ENCODE data around the gene JAZF1.
"Not testable (repeated sequence)": the region's sequence is repeated elsewhere in the genome, so short reads cannot be mapped to it uniquely, and the experiment has no call there.

The JAZF1 gene

GRCh38 chr7:27872356-27873275 lies 308.0 kb downstream of the JAZF1 start:
- DNase-seq (ENCODE audit: low spot score): no peak

- DNase-seq (ENCODE audit: low spot score): no peak
These were observed 308.7 kb downstream of the JAZF1 start for GRCh38 chr7:27871866-27872265.

GRCh38 chr7:27871086-27871485 lies 309.5 kb downstream of the JAZF1 start:
- DNase-seq (ENCODE audit: low spot score): no peak

- no peak for DNase-seq (ENCODE audit: low spot score)
These were observed 310.0 kb downstream of the JAZF1 start for GRCh38 chr7:27870595-27870994.

- DNase-seq (ENCODE audit: low spot score): no peak
These were observed 311.5 kb downstream of the JAZF1 start for GRCh38 chr7:27869056-27869455.

GRCh38 chr7:27868131-27868550 lies 312.5 kb downstream of the JAZF1 start:
- DNase-seq (ENCODE audit: low spot score): no peak

- DNase-seq (ENCODE audit: low spot score): no peak
These were observed 313.5 kb downstream of the JAZF1 start for GRCh38 chr7:27866828-27867672.

- no peak for DNase-seq (ENCODE audit: low spot score)
These were observed 314.3 kb downstream of the JAZF1 start for GRCh38 chr7:27866256-27866655.

GRCh38 chr7:27863880-27864279 lies 316.7 kb downstream of the JAZF1 start:
- no peak for DNase-seq (ENCODE audit: low spot score)

GRCh38 chr7:27861747-27862146 lies 318.8 kb downstream of the JAZF1 start:
- no peak for DNase-seq (ENCODE audit: low spot score)

GRCh38 chr7:27860800-27861199 lies 319.8 kb downstream of the JAZF1 start:
- DNase-seq (ENCODE audit: low spot score): no peak

GRCh38 chr7:27856703-27857485 lies 323.7 kb downstream of the JAZF1 start:
- not testable (repeated sequence) for DNase-seq (ENCODE audit: low spot score)

GRCh38 chr7:27850531-27850930 lies 330.1 kb downstream of the JAZF1 start:
- no peak for DNase-seq (ENCODE audit: low spot score)

- no peak for DNase-seq (ENCODE audit: low spot score)
These were observed 334.2 kb downstream of the JAZF1 start for GRCh38 chr7:27846388-27846787.

- no peak for DNase-seq (ENCODE audit: low spot score)
These were observed 336.9 kb downstream of the JAZF1 start for GRCh38 chr7:27843584-27844305.

GRCh38 chr7:27842851-27843250 lies 337.7 kb downstream of the JAZF1 start:
- DNase-seq (ENCODE audit: low spot score): no peak

- DNase-seq (ENCODE audit: low spot score): no peak
These were observed 338.4 kb downstream of the JAZF1 start for GRCh38 chr7:27842094-27842692.

- no peak for DNase-seq (ENCODE audit: low spot score)
These were observed 339.7 kb downstream of the JAZF1 start for GRCh38 chr7:27840760-27841364.

- DNase-seq (ENCODE audit: low spot score): no peak
These were observed 340.3 kb downstream of the JAZF1 start for GRCh38 chr7:27840313-27840712.

GRCh38 chr7:27839099-27839498 lies 341.5 kb downstream of the JAZF1 start:
- DNase-seq (ENCODE audit: low spot score): no peak

- DNase-seq (ENCODE audit: low spot score): no peak
These were observed 344.1 kb downstream of the JAZF1 start for GRCh38 chr7:27836536-27836935.

Measured in SW480 (cell line).